NB4 (cell line): ENCODE results near the gene GPC3.

Experiments used
- DNase-seq: peaks from one replicate; pipeline ENCODE4 v3.0.0; 2010; ENCODE audit warnings: low read depth
- H3K4me3 ChIP-seq: one replicate; pipeline ENCODE4 v1.5.1; 2011; ENCODE audit warnings: mild to moderate bottlenecking, low read depth, low read length, moderate library complexity
- MYC ChIP-seq: IDR thresholded peaks from 2 replicates; pipeline ENCODE4 v1.6.1; 2011; ENCODE audit warnings: low read depth, low read length
- POLR2A ChIP-seq: IDR thresholded peaks from 2 replicates; pipeline ENCODE4 v1.6.1; 2011; ENCODE audit warnings: mild to moderate bottlenecking; ENCODE audit not compliant: insufficient read length; ENCODE audit errors: extremely low read depth
- TF ChIP-seq, protein P1 (sequence below): IDR thresholded peaks from 2 replicates; pipeline ENCODE4 v1.6.1; 2011; ENCODE audit warnings: low read depth, low read length
- TF ChIP-seq, protein P2 (sequence below): IDR thresholded peaks from one replicate; pipeline ENCODE4 v1.5.1; 2012; ENCODE audit warnings: low read depth, low read length

The GPC3 gene

DNA sequence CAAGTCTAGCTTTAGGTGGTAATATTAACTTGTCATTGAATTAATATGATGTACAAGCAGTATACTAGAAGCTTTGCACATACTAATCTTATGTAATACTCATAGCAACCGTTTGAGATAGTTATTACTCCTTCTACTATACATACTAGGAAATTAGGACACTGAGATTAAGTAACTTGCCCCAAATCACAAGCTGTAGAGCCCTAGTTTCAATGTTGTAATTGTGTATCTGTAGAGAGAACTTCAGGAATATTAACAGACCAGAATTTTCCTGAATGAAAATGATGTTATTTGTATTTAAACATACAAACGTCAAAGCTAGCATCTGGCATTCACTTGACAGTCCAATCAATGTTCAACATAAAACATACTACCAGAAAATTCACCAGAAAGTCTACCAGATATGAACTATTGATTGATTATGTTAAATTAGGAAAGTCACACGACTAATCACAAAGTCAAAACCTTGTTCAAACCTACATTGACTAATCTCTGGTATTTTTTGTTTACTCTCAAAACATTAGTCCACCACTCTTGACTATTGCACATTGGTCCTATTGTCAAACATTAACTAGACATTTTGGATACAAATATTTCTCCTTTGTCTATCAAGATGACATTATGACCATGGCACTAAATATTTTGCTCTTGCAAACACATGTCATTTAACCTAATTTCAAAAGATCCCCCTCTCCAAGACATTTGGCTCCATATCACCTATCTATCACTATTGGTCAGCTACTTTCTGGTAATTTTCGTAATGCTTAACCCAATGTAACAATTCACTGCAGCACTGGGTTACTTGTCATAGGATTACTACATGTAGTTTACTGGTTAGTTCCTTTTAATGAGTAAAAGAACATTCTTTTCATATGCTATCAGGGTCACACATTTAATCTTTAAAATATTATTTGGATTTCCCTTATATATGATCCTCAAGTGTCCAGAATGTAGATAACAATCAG is 100.7 kb downstream of the GPC3 start:
- TF ChIP-seq, protein P1, sequence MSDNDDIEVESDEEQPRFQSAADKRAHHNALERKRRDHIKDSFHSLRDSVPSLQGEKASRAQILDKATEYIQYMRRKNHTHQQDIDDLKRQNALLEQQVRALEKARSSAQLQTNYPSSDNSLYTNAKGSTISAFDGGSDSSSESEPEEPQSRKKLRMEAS, result no peak
- no peak for TF ChIP-seq MYC
- TF ChIP-seq, protein P2, sequence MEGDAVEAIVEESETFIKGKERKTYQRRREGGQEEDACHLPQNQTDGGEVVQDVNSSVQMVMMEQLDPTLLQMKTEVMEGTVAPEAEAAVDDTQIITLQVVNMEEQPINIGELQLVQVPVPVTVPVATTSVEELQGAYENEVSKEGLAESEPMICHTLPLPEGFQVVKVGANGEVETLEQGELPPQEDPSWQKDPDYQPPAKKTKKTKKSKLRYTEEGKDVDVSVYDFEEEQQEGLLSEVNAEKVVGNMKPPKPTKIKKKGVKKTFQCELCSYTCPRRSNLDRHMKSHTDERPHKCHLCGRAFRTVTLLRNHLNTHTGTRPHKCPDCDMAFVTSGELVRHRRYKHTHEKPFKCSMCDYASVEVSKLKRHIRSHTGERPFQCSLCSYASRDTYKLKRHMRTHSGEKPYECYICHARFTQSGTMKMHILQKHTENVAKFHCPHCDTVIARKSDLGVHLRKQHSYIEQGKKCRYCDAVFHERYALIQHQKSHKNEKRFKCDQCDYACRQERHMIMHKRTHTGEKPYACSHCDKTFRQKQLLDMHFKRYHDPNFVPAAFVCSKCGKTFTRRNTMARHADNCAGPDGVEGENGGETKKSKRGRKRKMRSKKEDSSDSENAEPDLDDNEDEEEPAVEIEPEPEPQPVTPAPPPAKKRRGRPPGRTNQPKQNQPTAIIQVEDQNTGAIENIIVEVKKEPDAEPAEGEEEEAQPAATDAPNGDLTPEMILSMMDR, result no peak
- TF ChIP-seq POLR2A, result no peak
- no peak for DNase-seq
- H3K4me3 ChIP-seq, result no peak overlapping the region

DNA sequence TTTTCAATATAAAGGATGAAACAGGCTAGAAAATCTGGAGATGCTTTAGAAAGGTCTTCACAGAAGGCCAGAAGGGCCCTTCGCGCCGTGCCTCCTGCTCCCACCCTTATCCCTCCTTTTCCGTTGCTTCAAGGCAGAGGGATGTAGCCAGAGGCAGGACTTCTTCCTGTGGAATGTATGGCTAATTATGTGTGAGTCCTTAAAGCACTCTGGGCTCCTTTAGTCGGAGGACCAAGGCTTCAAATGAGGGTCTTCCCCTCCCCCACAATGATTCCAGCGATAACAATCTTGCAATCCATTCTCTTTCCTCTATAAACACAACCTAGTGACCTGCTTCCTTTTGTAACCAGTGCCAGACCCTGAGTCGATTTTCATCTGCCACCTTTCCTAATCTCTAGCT is 103.5 kb downstream of the GPC3 start:
- no peak for DNase-seq
- TF ChIP-seq, protein P2, result no peak
- TF ChIP-seq, protein P1, result no peak
- TF ChIP-seq MYC, result no peak
- no peak for TF ChIP-seq POLR2A
- H3K4me3 ChIP-seq, result no peak overlapping the region

DNA sequence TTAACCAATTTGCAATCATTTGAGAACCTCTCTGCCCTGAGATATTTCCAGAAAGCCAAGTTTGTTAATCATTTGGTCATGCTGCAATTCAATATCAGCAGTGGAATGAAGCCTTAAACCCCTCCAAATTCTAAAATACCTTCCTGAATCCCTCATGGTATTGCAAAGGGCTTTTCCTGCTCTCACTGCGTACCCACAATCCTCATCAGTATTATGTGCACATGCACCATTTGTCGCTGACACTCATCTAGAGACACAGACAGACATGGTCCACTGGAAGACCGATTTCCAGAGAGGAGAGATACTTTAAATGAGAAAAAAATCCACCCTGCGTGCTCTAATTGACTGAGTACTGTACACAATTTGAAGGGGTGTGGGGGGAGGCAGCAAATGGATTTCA is 104.4 kb downstream of the GPC3 start:
- no peak overlapping the region for H3K4me3 ChIP-seq
- no peak for DNase-seq
- TF ChIP-seq, protein P2, result no peak
- TF ChIP-seq POLR2A, result no peak
- TF ChIP-seq MYC, result no peak
- TF ChIP-seq, protein P1, result no peak

DNA sequence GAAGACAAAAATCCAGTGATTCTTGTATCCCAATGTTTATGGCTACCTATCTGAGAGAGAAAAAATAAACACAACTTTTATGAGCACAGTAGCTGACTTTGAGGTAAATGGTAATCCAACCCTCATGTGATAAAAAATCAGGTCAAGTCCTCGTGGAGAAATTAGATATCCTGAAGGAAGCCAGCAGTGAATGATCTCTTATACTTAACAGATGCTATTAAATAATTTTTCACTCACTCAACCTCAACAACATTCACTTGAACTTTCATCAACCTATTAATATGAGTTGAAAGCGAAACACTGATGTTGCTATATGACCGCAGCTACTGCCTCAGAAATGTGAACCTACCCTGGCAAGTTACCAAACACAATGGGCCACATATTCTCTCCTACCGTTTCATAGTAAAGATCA is 105.4 kb downstream of the GPC3 start:
- H3K4me3 ChIP-seq, result no peak overlapping the region
- no peak for DNase-seq
- TF ChIP-seq, protein P2, result no peak
- TF ChIP-seq POLR2A, result no peak
- TF ChIP-seq MYC, result no peak
- TF ChIP-seq, protein P1, result no peak

DNA sequence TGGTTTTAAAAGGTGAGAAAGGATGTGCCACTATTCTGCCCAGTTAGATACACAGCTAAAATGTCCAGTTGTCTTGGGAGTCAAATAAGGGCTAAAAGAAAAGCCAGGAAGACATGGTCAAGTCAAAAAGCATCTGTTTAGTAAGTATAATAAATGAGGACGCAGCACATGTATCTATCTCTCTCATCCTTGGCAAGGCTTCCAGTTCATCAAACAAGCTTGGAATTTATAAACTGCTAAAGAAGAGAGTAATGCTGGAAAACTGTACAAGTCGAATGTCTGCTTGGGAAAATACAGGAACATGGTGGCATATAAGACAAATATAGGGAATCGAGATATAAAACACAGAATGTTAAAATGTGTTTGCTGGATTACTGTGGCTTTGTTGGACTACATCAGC is 106.7 kb downstream of the GPC3 start:
- H3K4me3 ChIP-seq, result no peak overlapping the region
- no peak for DNase-seq
- TF ChIP-seq POLR2A (no peak), MYC (no peak)
- TF ChIP-seq, protein P1, result no peak
- TF ChIP-seq, protein P2, result no peak
